Tibial artery (tissue), 4 donors: ENCODE data around the gene MACIR.
A peak's percentile ranks its signal among the peaks of the same experiment; 100 is the strongest.

Experiments used
- DNase-seq, 2 donors: peaks; one replicate each; pipeline ENCODE4 v3.0.0-alpha.2; 2019
- H3K27ac ChIP-seq, 2 donors: fragments of 200-600 bp; sonication (generic) in 1 of 2; 1 replicate in 1 of 2; 2 replicates in 1 of 2; pipeline ENCODE4 v1.5.1; 2018 to 2019; ENCODE audit warnings: mild to moderate bottlenecking in 1 of 2
- H3K27me3 ChIP-seq, 2 donors: fragments of 200-600 bp; sonication (generic) in 1 of 2; one replicate each; pipeline versions ENCODE4 v1.5.1 to v1.6.0; 2016 to 2019
- H3K36me3 ChIP-seq, 3 donors: fragments of 200-600 bp; sonication (generic) in 2 of 3; one replicate each; pipeline ENCODE4 v1.5.1; 2016 to 2019; ENCODE audit warnings: mild to moderate bottlenecking in 2 of 3
- H3K4me1 ChIP-seq, 4 donors: fragments of 200-600 bp; sonication (generic) in 2 of 4; 1 replicate in 3 of 4; 2 replicates in 1 of 4; pipeline ENCODE4 v1.5.1; 2016 to 2019
- H3K4me3 ChIP-seq, 2 donors: fragments of 200-600 bp; sonication (generic) in 1 of 2; 1 replicate in 1 of 2; 2 replicates in 1 of 2; pipeline ENCODE4 v1.5.1; 2018 to 2019; ENCODE audit warnings: mild to moderate bottlenecking in 2 of 2
- H3K9me3 ChIP-seq, 3 donors: fragments of 200-600 bp; sonication (generic) in 1 of 3; one replicate each; pipeline ENCODE4 v1.5.1; 2016 to 2019
- intact Hi-C: fragments of 100-400 bp; cut with DNase I; formaldehyde crosslinking; loops from one replicate; pipeline ENCODE4 v1.15.0; 2023; ENCODE audit warnings: low total_unique reads
- TF ChIP-seq, protein P1 (sequence below), 2 experiments: fragments of 200-600 bp in 1 of 2; fragments of 450-650 bp in 1 of 2; IDR thresholded peaks; one replicate each; pipeline ENCODE4 v1.5.1; 2017 to 2019; ENCODE audit warnings: antibody characterized with exemption in 2 of 2, mild to moderate bottlenecking in 1 of 2, moderate library complexity in 1 of 2

The MACIR gene

DNA sequence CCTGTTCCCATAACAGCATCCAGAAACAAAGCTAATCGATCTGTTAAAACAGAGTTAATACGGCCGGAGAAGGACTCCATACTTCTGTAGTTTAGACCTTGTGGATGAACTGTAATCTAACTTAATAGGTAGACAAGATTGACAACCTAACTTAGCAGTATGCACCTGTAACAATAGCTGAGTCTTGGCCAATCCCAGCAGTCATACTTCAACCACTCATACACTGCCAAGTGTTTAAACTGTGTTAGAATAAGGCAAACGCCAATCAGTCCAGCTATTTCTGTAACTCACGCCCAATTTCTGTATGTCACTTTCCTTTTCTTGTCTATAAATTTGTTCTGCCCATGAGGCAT is 33.7 kb upstream of the MACIR start:
- H3K27me3 ChIP-seq = no peaks in the 10 kb centered on the region
- no peaks in the 10 kb centered on the region for H3K4me1 ChIP-seq
- intact Hi-C loops = no loop called here
- H3K27ac ChIP-seq = no peak overlapping the region
- DNase-seq = no peak
- H3K4me3 ChIP-seq = no peak overlapping the region
- TF ChIP-seq, protein P1, sequence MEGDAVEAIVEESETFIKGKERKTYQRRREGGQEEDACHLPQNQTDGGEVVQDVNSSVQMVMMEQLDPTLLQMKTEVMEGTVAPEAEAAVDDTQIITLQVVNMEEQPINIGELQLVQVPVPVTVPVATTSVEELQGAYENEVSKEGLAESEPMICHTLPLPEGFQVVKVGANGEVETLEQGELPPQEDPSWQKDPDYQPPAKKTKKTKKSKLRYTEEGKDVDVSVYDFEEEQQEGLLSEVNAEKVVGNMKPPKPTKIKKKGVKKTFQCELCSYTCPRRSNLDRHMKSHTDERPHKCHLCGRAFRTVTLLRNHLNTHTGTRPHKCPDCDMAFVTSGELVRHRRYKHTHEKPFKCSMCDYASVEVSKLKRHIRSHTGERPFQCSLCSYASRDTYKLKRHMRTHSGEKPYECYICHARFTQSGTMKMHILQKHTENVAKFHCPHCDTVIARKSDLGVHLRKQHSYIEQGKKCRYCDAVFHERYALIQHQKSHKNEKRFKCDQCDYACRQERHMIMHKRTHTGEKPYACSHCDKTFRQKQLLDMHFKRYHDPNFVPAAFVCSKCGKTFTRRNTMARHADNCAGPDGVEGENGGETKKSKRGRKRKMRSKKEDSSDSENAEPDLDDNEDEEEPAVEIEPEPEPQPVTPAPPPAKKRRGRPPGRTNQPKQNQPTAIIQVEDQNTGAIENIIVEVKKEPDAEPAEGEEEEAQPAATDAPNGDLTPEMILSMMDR (IDR thresholded peaks at IDR 0.05) = no peak
- H3K9me3 ChIP-seq = no peaks in the 10 kb centered on the region
- no peaks in the 10 kb centered on the region for H3K36me3 ChIP-seq

GRCh38 chr5:103228061-103228460 is 30.5 kb upstream of the MACIR start:
- H3K27me3 ChIP-seq = no peaks in the 10 kb centered on the region
- H3K4me3 ChIP-seq = no peak overlapping the region
- intact Hi-C loops = no loop called here
- H3K9me3 ChIP-seq = no peaks in the 10 kb centered on the region
- DNase-seq = no peak
- TF ChIP-seq, protein P1 (IDR thresholded peaks at IDR 0.05) = no peak
- no peak overlapping the region for H3K27ac ChIP-seq
- H3K36me3 ChIP-seq = no peaks in the 10 kb centered on the region
- no peaks in the 10 kb centered on the region for H3K4me1 ChIP-seq

GRCh38 chr5:103228588-103228987 is 30.0 kb upstream of the MACIR start:
- TF ChIP-seq, protein P1 (IDR thresholded peaks at IDR 0.05) = no peak
- H3K9me3 ChIP-seq = no peaks in the 10 kb centered on the region
- no peak for DNase-seq
- H3K36me3 ChIP-seq = no peaks in the 10 kb centered on the region
- H3K27me3 ChIP-seq = no peaks in the 10 kb centered on the region
- H3K4me1 ChIP-seq = no peaks in the 10 kb centered on the region
- no peak overlapping the region for H3K4me3 ChIP-seq
- intact Hi-C loops = no loop called here
- H3K27ac ChIP-seq = no peak overlapping the region

DNA sequence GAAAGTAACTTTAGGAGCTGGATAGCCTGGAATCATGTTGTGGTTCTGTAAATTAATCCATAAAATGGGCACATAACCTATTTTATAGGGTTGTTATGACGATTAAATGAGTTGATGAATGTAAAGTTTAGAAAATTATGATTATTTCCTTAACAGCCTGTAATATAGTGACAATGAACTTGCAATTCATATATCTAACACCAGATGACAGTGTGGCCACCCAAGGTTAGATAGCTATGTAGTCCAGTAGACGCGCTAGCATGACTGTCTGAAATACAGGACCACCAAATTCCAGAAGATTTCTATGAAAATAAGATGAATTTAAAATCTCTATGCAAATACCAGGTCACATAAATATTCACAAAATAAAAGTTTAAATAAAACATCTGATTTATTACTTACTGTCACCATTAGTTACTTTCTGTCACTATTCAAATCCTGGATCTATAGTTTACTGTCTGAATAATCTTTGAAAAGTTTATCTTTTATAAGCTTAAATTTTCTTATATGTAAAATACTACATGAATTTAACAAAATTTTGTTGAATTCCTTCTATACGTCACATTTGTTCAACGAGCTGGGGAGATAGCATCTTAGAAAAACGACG is 26.1 kb upstream of the MACIR start:
- H3K4me3 ChIP-seq = no peak overlapping the region
- no peaks in the 10 kb centered on the region for H3K36me3 ChIP-seq
- H3K9me3 ChIP-seq = no peaks in the 10 kb centered on the region
- no peak for DNase-seq
- H3K4me1 ChIP-seq = no peaks in the 10 kb centered on the region
- no peaks in the 10 kb centered on the region for H3K27me3 ChIP-seq
- TF ChIP-seq, protein P1 (IDR thresholded peaks at IDR 0.05) = peak; percentile 83 to 92
- H3K27ac ChIP-seq = no peak overlapping the region
- intact Hi-C loops = no loop called here

DNA sequence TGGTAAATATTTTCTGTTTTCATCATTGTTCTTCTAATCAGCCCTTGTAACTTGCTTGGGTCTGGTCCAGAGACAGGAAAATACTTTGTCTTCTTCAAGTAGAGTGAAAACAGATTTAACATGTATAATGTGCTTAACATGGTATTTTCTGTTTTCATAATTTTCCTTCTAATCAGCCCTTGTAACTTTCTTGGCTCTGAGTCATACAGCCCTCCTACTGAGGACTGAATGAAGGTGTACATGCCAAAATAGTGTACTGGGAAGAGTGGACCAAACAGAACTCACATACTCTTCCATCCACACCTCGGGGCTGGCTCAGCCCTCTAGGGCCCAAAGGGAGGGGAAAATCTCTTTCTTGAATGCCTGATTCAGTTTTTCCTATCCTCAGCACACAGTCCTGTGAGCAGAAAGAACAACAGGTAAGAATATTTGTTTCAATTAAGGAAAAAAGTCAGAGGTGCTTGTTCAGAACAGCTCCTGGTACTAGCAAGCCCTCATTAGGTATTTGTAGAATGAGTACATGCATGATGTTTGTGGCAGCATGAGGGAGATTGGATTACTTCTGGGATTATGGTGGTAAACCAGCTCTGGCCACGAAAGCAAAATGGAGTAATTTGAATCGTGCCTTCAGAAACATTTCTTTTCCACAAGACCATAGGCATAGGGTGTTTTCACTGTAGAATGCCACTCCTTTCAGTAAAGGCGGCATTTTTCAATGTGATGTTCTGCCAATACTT is 24.2 kb upstream of the MACIR start:
- intact Hi-C loops = loop anchor here (2.0 kb wide), 1 partner anchor 240 kb away; no protein-coding TSS in a partner anchor
- Histone ChIP-seq H3K36me3 (no peaks in the 10 kb centered on the region), H3K4me1 (no peaks in the 10 kb centered on the region), H3K27me3 (no peaks in the 10 kb centered on the region), H3K27ac (no peak overlapping the region), H3K9me3 (peaks cover 0 to 3% (median 0%) of the 10 kb centered on the region in 3 donors), H3K4me3 (no peak overlapping the region)
- TF ChIP-seq, protein P1 (IDR thresholded peaks at IDR 0.05) = no peak
- no peak for DNase-seq
